Vagina (tissue), 2 donors: ENCODE measurements around the gene MAPK7. TPM values are rescaled to one million over a fixed set of nuclear protein-coding genes. Genes with fewer than 3 reads are reported as not detected.
A peak's percentile ranks its signal among the peaks of the same experiment; 100 is the strongest.

Source experiments
- DNase-seq, 2 donors: peaks; one replicate each; pipeline ENCODE4 v3.0.0-alpha.2; 2017; ENCODE audit errors: extremely low spot score in 2 of 2
- H3K27ac ChIP-seq: fragments of 200-600 bp; sonication (generic); one replicate; pipeline ENCODE4 v1.5.1; 2019
- H3K27me3 ChIP-seq: fragments of 200-600 bp; sonication (generic); one replicate; pipeline ENCODE4 v1.5.1; 2019
- H3K36me3 ChIP-seq, 2 donors: fragments of 200-600 bp; sonication (generic); one replicate each; pipeline ENCODE4 v1.5.1; 2017 to 2019
- H3K4me1 ChIP-seq: fragments of 200-600 bp; sonication (generic); one replicate; pipeline ENCODE4 v1.5.1; 2019
- H3K4me3 ChIP-seq, 2 donors: fragments of 200-600 bp; sonication (generic); 1 replicate in 1 of 2; 2 replicates in 1 of 2; pipeline ENCODE4 v1.5.1; 2016 to 2019
- H3K9me3 ChIP-seq: fragments of 200-600 bp; sonication (generic); one replicate; pipeline ENCODE4 v1.5.1; 2019
- CTCF ChIP-seq, 3 experiments: fragments of 450-650 bp in 2 of 3; fragments of 200-600 bp in 1 of 3; sonication (generic) in 1 of 3; IDR thresholded peaks; one replicate each; pipeline ENCODE4 v1.5.1; 2017 to 2019; ENCODE audit warnings: antibody characterized with exemption in 3 of 3, mild to moderate bottlenecking in 2 of 3, moderate library complexity in 2 of 3
- POLR2A ChIP-seq, 2 donors: fragments of 450-650 bp; IDR thresholded peaks; one replicate each; pipeline ENCODE4 v1.6.1; 2017; ENCODE audit warnings: antibody characterized with exemption in 2 of 2, mild to moderate bottlenecking in 2 of 2, moderate library complexity in 2 of 2
- POLR2AphosphoS5 ChIP-seq, 2 donors: sonication (generic); formaldehyde crosslinking; IDR thresholded peaks; one replicate each; pipeline ENCODE4 v1.9.0; 2017; ENCODE audit warnings: antibody characterized with exemption in 2 of 2, mild to moderate bottlenecking in 2 of 2, low read depth in 1 of 2; ENCODE audit not compliant: insufficient read depth in 1 of 2
- intact Hi-C: fragments of 100-400 bp; cut with DNase I; formaldehyde crosslinking; loops from one replicate; pipeline ENCODE4 v1.15.1; 2023
- total RNA-seq: library from RNA; depleted of rRNA; stranded (reverse); fragments of >200 nt; gene quantifications from one replicate; pipeline ENCODE4 v1.2.3, GENCODE V29; 2016

MAPK7 gene
- total RNA-seq, 1 donor from 2014 or later = 77.3 TPM

- Histone ChIP-seq H3K4me3 (no peak overlapping the region), H3K9me3 (no peaks in the 10 kb centered on the region), H3K36me3 (no peaks in the 10 kb centered on the region), H3K27me3 (no peaks in the 10 kb centered on the region), H3K27ac (peak overlapping the region; percentile 6), H3K4me1 (peaks cover 68% of the 10 kb centered on the region)
- TF ChIP-seq CTCF (IDR thresholded peaks at IDR 0.05) (no peak), POLR2A (IDR thresholded peaks at IDR 0.05) (no peak), POLR2AphosphoS5 (IDR thresholded peaks at IDR 0.05; ENCODE audit: insufficient read depth in 1 of 2, low read depth in 1 of 2) (no peak)
- intact Hi-C loops = no loop called here
- DNase-seq = no peak
Observed at GRCh38 chr17:19343256-19343630, 35.1 kb upstream of the MAPK7 start.

- H3K9me3 ChIP-seq = no peaks in the 10 kb centered on the region
- no peaks in the 10 kb centered on the region for H3K36me3 ChIP-seq
- no peak for DNase-seq
- intact Hi-C loops = no loop called here
- H3K27ac ChIP-seq = no peak overlapping the region
- H3K4me1 ChIP-seq = peaks cover 70% of the 10 kb centered on the region
- no peaks in the 10 kb centered on the region for H3K27me3 ChIP-seq
- TF ChIP-seq POLR2A (IDR thresholded peaks at IDR 0.05) = no peak
- TF ChIP-seq POLR2AphosphoS5 (IDR thresholded peaks at IDR 0.05; ENCODE audit: insufficient read depth in 1 of 2, low read depth in 1 of 2) = no peak
- H3K4me3 ChIP-seq = no peak overlapping the region
Observed at GRCh38 chr17:19343671-19344151, 34.6 kb upstream of the MAPK7 start.

GRCh38 chr17:19344311-19345066 lies 33.8 kb upstream of the MAPK7 start:
- no peak for DNase-seq
- Histone ChIP-seq H3K27me3 (no peaks in the 10 kb centered on the region), H3K4me3 (no peak overlapping the region), H3K36me3 (no peaks in the 10 kb centered on the region), H3K4me1 (peaks cover 75% of the 10 kb centered on the region), H3K9me3 (no peaks in the 10 kb centered on the region), H3K27ac (peak overlapping the region; percentile 91)
- TF ChIP-seq CTCF (IDR thresholded peaks at IDR 0.05) = no peak
- no peak for TF ChIP-seq POLR2A (IDR thresholded peaks at IDR 0.05)
- TF ChIP-seq POLR2AphosphoS5 (IDR thresholded peaks at IDR 0.05; ENCODE audit: insufficient read depth in 1 of 2, low read depth in 1 of 2) = no peak
- intact Hi-C loops = no loop called here

- H3K4me1 ChIP-seq = peaks cover 75% of the 10 kb centered on the region
- no peaks in the 10 kb centered on the region for H3K9me3 ChIP-seq
- TF ChIP-seq POLR2A (IDR thresholded peaks at IDR 0.05) = no peak
- TF ChIP-seq POLR2AphosphoS5 (IDR thresholded peaks at IDR 0.05; ENCODE audit: insufficient read depth in 1 of 2, low read depth in 1 of 2) = no peak
- no peak for TF ChIP-seq CTCF (IDR thresholded peaks at IDR 0.05)
- no peak for DNase-seq
- intact Hi-C loops = no loop called here
- H3K27ac ChIP-seq = peak overlapping the region; percentile 91
- no peak overlapping the region for H3K4me3 ChIP-seq
- H3K36me3 ChIP-seq = no peaks in the 10 kb centered on the region
- no peaks in the 10 kb centered on the region for H3K27me3 ChIP-seq
Observed at GRCh38 chr17:19345067-19345460, 33.2 kb upstream of the MAPK7 start.

- Histone ChIP-seq H3K27ac (peak overlapping the region; percentile 91), H3K4me1 (peaks cover 75% of the 10 kb centered on the region), H3K27me3 (no peaks in the 10 kb centered on the region), H3K9me3 (no peaks in the 10 kb centered on the region), H3K36me3 (no peaks in the 10 kb centered on the region), H3K4me3 (no peak overlapping the region)
- no peak for TF ChIP-seq POLR2AphosphoS5 (IDR thresholded peaks at IDR 0.05; ENCODE audit: insufficient read depth in 1 of 2, low read depth in 1 of 2)
- TF ChIP-seq POLR2A (IDR thresholded peaks at IDR 0.05) = no peak
- TF ChIP-seq CTCF (IDR thresholded peaks at IDR 0.05) = no peak
- DNase-seq = no peak
- intact Hi-C loops = no loop called here
Observed at GRCh38 chr17:19345486-19346350, 32.6 kb upstream of the MAPK7 start.
